GM18505 (cell line): Measurements from ENCODE around the gene ZNF570.

Source experiments
- ATAC-seq: cut with Tn5 transposase; IDR thresholded peaks from one replicate; pipeline ENCODE4 v1.9.1; 2021; ENCODE audit not compliant: unreplicated experiment
- POLR2A ChIP-seq: IDR thresholded peaks from 4 replicates; pipeline ENCODE4 v1.6.1; 2011; ENCODE audit warnings: borderline replicate concordance; ENCODE audit not compliant: insufficient read depth, insufficient read length; ENCODE audit errors: extremely low read depth

ZNF570 gene

GRCh38 chr19:37507167-37507464 lies 38.0 kb downstream of the ZNF570 start:
- no peak for ATAC-seq
- no peak for TF ChIP-seq POLR2A

DNA sequence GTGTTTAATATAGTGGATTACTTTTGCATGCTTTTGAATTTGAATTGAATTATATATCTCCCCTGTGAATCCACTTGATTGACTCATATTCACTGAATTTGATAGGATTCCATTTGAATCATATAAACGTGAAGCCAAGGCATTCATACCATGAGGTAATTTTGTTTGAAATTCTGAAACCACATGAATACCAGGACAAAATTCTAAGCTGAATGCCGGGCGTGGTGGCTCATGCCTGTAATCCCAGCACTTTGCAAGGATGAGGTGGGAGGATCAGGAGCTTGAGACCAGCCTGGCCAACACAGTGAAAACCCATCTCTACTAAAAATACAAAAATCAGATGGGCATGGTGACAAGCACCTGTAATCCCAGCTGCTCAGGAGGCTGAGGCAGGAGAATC lies 42.0 kb downstream of the ZNF570 start:
- no peak for TF ChIP-seq POLR2A
- no peak for ATAC-seq

- no peak for TF ChIP-seq POLR2A
- ATAC-seq = no peak
Observed at GRCh38 chr19:37511821-37512220, 42.7 kb downstream of the ZNF570 start.

DNA sequence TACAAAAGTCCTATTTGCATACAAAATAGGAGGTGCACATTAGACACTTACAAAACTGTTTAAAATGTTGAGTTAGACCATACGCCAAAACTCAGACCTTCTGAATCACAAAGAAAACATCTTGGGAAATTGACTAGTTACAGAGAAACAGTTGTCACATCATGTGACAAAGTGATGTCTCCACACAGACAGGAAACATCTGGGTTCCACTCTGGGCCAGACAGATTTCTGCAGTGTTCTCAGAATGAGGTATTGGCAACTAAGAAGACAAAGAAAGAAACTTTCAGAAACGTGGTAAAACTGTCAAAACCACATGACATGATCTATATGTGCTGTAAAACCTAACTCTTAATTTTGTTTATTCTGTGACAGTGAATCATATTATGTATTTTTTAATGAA lies 44.2 kb downstream of the ZNF570 start:
- ATAC-seq = no peak
- no peak for TF ChIP-seq POLR2A

- TF ChIP-seq POLR2A = no peak
- ATAC-seq = no peak
Observed at GRCh38 chr19:37519890-37520289, 50.7 kb downstream of the ZNF570 start.

- ATAC-seq = no peak
- TF ChIP-seq POLR2A = no peak
Observed at GRCh38 chr19:37537391-37537947, 68.3 kb downstream of the ZNF570 start.
